Measurements from ENCODE around the gene IFNA13. TPM values are rescaled to one million over a fixed set of nuclear protein-coding genes. Genes with fewer than 3 reads are reported as not detected.

IFNA13 gene
- total RNA-seq (not detected), polyA plus RNA-seq (not detected)
- long read RNA-seq, donor 1, result 0 reads
- long read RNA-seq, donor 2, result 0 reads

DNA sequence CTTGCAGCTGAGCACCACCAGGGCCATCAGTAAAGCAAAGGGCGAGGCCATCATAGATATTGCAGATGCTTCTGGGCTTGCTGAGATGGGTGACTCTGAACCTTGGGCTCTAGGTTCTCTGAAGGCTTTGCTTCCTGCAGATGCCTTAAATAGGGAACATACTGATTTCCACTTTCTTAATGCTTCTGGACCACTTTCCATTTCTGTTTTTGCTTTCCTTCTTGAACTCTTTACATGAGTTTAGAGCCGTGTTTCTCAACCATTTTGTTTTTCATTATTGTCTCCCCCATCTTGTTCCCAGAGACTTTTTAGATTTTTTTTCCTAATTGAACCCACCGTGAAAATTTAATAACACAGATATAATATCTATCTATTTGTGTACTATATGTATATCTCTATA is at the start of gene IFNA13:
Gene IFNA13 (minus strand): TSS at position 101 of the 400 bp plus-strand sequence. CDS start 47 bp downstream, at position 54.
- Histone ChIP-seq H3K36me3 (ENCODE audit: control insufficient read depth in 1 of 2, insufficient read depth in 2 of 2, low read length in 1 of 2) (no peaks in the 10 kb centered on the region), H3K9me3 (ENCODE audit: control insufficient read depth, low read length) (no peaks in the 10 kb centered on the region), H3K4me1 (ENCODE audit: control insufficient read depth in 1 of 2, insufficient read depth in 2 of 2, low read length in 2 of 2) (no peaks in the 10 kb centered on the region), H3K27me3 (ENCODE audit: control insufficient read depth in 1 of 2, insufficient read depth in 2 of 2, low read length in 1 of 2) (peaks cover 0 to 1% of the 10 kb centered on the region in 2 donors), H3K4me3 (ENCODE audit: low read length in 2 of 2) (no peak within 1 kb of the TSS), H3K27ac (ENCODE audit: low read depth in 1 of 2, low read length in 2 of 2) (no peak within 1 kb of the TSS)
- ATAC-seq (ENCODE audit: low FRiP score) (no peak), DNase-seq (no peak)
- intact Hi-C loops (cut with DNase I), result no loop called here
- WGBS, 2 donors, result 84 to 87% methylated on average over 3 of the region's 3 CpGs

- H3K9me3 ChIP-seq (ENCODE audit: control insufficient read depth, low read length), result no peaks in the 10 kb centered on the region
- DNase-seq, result no peak
- no peaks in the 10 kb centered on the region for H3K4me1 ChIP-seq (ENCODE audit: control insufficient read depth in 1 of 2, insufficient read depth in 2 of 2, low read length in 2 of 2)
- no peak overlapping the region for H3K4me3 ChIP-seq (ENCODE audit: low read length in 2 of 2)
- WGBS, 2 donors, result 68 to 70% methylated on average over 5 of the region's 5 CpGs
- no peak for ATAC-seq (ENCODE audit: low FRiP score)
- no peaks in the 10 kb centered on the region for H3K36me3 ChIP-seq (ENCODE audit: control insufficient read depth in 1 of 2, insufficient read depth in 2 of 2, low read length in 1 of 2)
- intact Hi-C loops (cut with DNase I), result no loop called here
- H3K27ac ChIP-seq (ENCODE audit: low read depth in 1 of 2, low read length in 2 of 2), result no peak overlapping the region
- no peaks in the 10 kb centered on the region for H3K27me3 ChIP-seq (ENCODE audit: control insufficient read depth in 1 of 2, insufficient read depth in 2 of 2, low read length in 1 of 2)
Measured at GRCh38 chr9:21415493-21416267, 47.8 kb upstream of the IFNA13 start.

DNA sequence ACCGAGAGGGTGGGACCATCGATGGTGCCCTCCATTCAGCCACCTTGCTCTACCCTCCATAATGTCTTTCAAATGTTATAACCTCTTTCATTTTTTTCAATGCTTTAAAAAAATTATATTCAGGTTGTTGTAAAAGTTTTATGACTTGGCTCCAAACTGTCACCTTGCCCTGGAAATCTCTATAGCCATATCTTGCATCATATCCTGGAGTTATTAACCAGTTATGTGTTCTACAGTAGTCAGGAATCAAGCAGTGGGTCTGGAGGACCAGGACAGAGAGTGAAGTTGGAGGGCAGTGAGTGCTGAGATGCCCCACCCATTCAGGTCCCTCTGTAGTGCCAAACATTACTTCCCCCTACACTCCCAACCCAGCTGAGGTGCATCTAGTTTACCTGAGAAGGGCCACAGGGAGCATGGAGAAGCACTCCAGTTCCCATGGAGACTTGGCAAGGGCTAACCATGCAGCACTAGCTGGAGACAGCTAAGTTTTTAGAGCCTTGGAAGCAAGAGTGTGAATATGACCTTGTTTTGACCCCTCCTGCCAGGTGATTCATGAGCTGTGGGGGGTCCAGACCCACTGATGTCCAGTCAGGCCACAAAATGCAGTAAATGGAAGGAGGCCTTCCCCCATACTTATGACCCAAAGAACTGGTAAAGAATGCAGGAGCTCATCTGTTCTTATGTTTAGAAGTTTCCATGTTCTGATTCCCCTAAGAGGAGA is 46.5 kb upstream of the IFNA13 start:
- no peak for ATAC-seq (ENCODE audit: low FRiP score)
- H3K4me3 ChIP-seq (ENCODE audit: low read length in 2 of 2), result no peak overlapping the region
- H3K36me3 ChIP-seq (ENCODE audit: control insufficient read depth in 1 of 2, insufficient read depth in 2 of 2, low read length in 1 of 2), result no peaks in the 10 kb centered on the region
- H3K27ac ChIP-seq (ENCODE audit: low read depth in 1 of 2, low read length in 2 of 2), result no peak overlapping the region
- no peak for DNase-seq
- intact Hi-C loops (cut with DNase I), result no loop called here
- no peaks in the 10 kb centered on the region for H3K27me3 ChIP-seq (ENCODE audit: control insufficient read depth in 1 of 2, insufficient read depth in 2 of 2, low read length in 1 of 2)
- no peaks in the 10 kb centered on the region for H3K4me1 ChIP-seq (ENCODE audit: control insufficient read depth in 1 of 2, insufficient read depth in 2 of 2, low read length in 2 of 2)
- WGBS, 2 donors, result 93 to 98% methylated on average over 2 of the region's 2 CpGs
- no peaks in the 10 kb centered on the region for H3K9me3 ChIP-seq (ENCODE audit: control insufficient read depth, low read length)

GRCh38 chr9:21413624-21414023 is 45.8 kb upstream of the IFNA13 start:
- H3K4me1 ChIP-seq (ENCODE audit: control insufficient read depth in 1 of 2, insufficient read depth in 2 of 2, low read length in 2 of 2), result no peaks in the 10 kb centered on the region
- ATAC-seq (ENCODE audit: low FRiP score) (peak; percentile 36), DNase-seq (no peak)
- H3K4me3 ChIP-seq (ENCODE audit: low read length in 2 of 2), result no peak overlapping the region
- intact Hi-C loops (cut with DNase I), result no loop called here
- WGBS, 2 donors, result 67 to 77% methylated on average over 5 of the region's 5 CpGs
- no peaks in the 10 kb centered on the region for H3K9me3 ChIP-seq (ENCODE audit: control insufficient read depth, low read length)
- H3K27me3 ChIP-seq (ENCODE audit: control insufficient read depth in 1 of 2, insufficient read depth in 2 of 2, low read length in 1 of 2), result no peaks in the 10 kb centered on the region
- H3K27ac ChIP-seq (ENCODE audit: low read depth in 1 of 2, low read length in 2 of 2), result no peak overlapping the region
- H3K36me3 ChIP-seq (ENCODE audit: control insufficient read depth in 1 of 2, insufficient read depth in 2 of 2, low read length in 1 of 2), result no peaks in the 10 kb centered on the region

- 76 to 87% methylated on average over 4 of the region's 4 CpGs for WGBS, 2 donors
- DNase-seq (no peak), ATAC-seq (ENCODE audit: low FRiP score) (no peak)
- H3K4me3 ChIP-seq (ENCODE audit: low read length in 2 of 2), result no peak overlapping the region
- H3K27me3 ChIP-seq (ENCODE audit: control insufficient read depth in 1 of 2, insufficient read depth in 2 of 2, low read length in 1 of 2), result no peaks in the 10 kb centered on the region
- no peaks in the 10 kb centered on the region for H3K9me3 ChIP-seq (ENCODE audit: control insufficient read depth, low read length)
- no peaks in the 10 kb centered on the region for H3K36me3 ChIP-seq (ENCODE audit: control insufficient read depth in 1 of 2, insufficient read depth in 2 of 2, low read length in 1 of 2)
- intact Hi-C loops (cut with DNase I), result no loop called here
- no peaks in the 10 kb centered on the region for H3K4me1 ChIP-seq (ENCODE audit: control insufficient read depth in 1 of 2, insufficient read depth in 2 of 2, low read length in 2 of 2)
- no peak overlapping the region for H3K27ac ChIP-seq (ENCODE audit: low read depth in 1 of 2, low read length in 2 of 2)
Measured at GRCh38 chr9:21413151-21413550, 45.3 kb upstream of the IFNA13 start.

DNA sequence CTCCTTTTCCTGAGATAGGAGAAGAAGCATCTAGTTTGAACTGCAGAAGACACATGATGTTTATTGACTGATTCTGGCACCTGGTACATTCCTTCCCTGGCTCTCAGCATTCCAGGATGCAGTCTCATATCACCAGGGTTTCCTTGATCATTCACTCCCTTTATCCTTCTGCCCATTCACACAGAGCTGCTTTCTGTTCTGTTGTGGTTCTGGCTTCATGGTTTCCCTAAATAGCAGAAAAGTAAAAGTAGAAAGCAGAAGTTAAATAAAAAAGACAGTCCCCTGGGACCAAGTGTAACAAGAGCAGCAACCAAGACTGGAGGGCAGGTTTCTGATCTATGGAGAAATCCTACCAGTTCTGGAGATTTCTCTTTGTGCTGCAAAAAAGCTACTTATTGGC is 44.2 kb upstream of the IFNA13 start:
- Histone ChIP-seq H3K4me1 (ENCODE audit: control insufficient read depth in 1 of 2, insufficient read depth in 2 of 2, low read length in 2 of 2) (no peaks in the 10 kb centered on the region), H3K36me3 (ENCODE audit: control insufficient read depth in 1 of 2, insufficient read depth in 2 of 2, low read length in 1 of 2) (no peaks in the 10 kb centered on the region), H3K27me3 (ENCODE audit: control insufficient read depth in 1 of 2, insufficient read depth in 2 of 2, low read length in 1 of 2) (no peaks in the 10 kb centered on the region), H3K4me3 (ENCODE audit: low read length in 2 of 2) (no peak overlapping the region), H3K9me3 (ENCODE audit: control insufficient read depth, low read length) (no peaks in the 10 kb centered on the region), H3K27ac (ENCODE audit: low read depth in 1 of 2, low read length in 2 of 2) (no peak overlapping the region)
- intact Hi-C loops (cut with DNase I), result no loop called here
- DNase-seq (no peak), ATAC-seq (ENCODE audit: low FRiP score) (no peak)

- Histone ChIP-seq H3K4me3 (ENCODE audit: low read length in 2 of 2) (no peak within 1 kb of the TSS), H3K4me1 (ENCODE audit: control insufficient read depth in 1 of 2, insufficient read depth in 2 of 2, low read length in 2 of 2) (no peaks in the 10 kb centered on the region), H3K36me3 (ENCODE audit: control insufficient read depth in 1 of 2, insufficient read depth in 2 of 2, low read length in 1 of 2) (no peaks in the 10 kb centered on the region), H3K27me3 (ENCODE audit: control insufficient read depth in 1 of 2, insufficient read depth in 2 of 2, low read length in 1 of 2) (no peaks in the 10 kb centered on the region), H3K9me3 (ENCODE audit: control insufficient read depth, low read length) (no peaks in the 10 kb centered on the region), H3K27ac (ENCODE audit: low read depth in 1 of 2, low read length in 2 of 2) (no peak within 1 kb of the TSS)
- intact Hi-C loops (cut with DNase I), result no loop called here
- no peak for DNase-seq
- 92 to 93% methylated on average over 1 of the region's 1 CpG for WGBS, 2 donors
- no peak for ATAC-seq (ENCODE audit: low FRiP score)
Measured at GRCh38 chr9:21408817-21409216, 41.0 kb upstream of the IFNA13 start, which contains the start of gene IFNA8. Gene IFNA8 (plus strand): TSS chr9:21409117. CDS start chr9:21409177, 60 bp downstream.

DNA sequence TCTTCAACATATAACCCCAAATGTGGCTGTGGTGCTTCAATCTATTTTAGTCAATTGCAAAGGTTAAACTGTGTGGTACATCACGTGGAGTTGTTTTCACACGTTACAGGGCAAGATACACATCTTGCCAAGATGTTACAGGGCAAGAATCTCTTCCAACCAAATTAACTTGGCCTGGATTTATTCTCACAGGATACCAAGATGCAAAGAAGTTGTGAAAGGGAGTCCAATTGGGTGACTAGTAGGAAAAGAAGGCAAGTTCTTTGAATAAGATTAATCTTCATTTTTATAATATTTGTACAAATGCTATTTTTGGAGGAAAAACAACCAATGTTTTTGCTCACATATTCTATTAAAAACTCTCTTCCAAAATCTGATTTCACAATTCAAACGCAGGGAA is 36.3 kb upstream of the IFNA13 start:
- Histone ChIP-seq H3K9me3 (ENCODE audit: control insufficient read depth, low read length) (no peaks in the 10 kb centered on the region), H3K27ac (ENCODE audit: low read depth in 1 of 2, low read length in 2 of 2) (no peak overlapping the region), H3K27me3 (ENCODE audit: control insufficient read depth in 1 of 2, insufficient read depth in 2 of 2, low read length in 1 of 2) (peaks cover 0 to 2% of the 10 kb centered on the region in 2 donors), H3K4me3 (ENCODE audit: low read length in 2 of 2) (no peak overlapping the region), H3K4me1 (ENCODE audit: control insufficient read depth in 1 of 2, insufficient read depth in 2 of 2, low read length in 2 of 2) (no peaks in the 10 kb centered on the region), H3K36me3 (ENCODE audit: control insufficient read depth in 1 of 2, insufficient read depth in 2 of 2, low read length in 1 of 2) (no peaks in the 10 kb centered on the region)
- no peak for ATAC-seq (ENCODE audit: low FRiP score)
- intact Hi-C loops (cut with DNase I), result no loop called here
- WGBS, 2 donors, result 5 to 6% methylated on average over 3 of the region's 3 CpGs
- DNase-seq, result no peak
